Erythroblast (primary cell): Measurements from ENCODE around the gene TMEM269.

Experiments used
- DNase-seq, 2 experiments: peaks; one replicate each; lab custom pipeline; 2025; lab: John Stamatoyannopoulos, UW
- GATA1 ChIP-seq: IDR thresholded peaks from 2 replicates; pipeline ENCODE4 v1.6.1; 2011; ENCODE audit warnings: low read depth, mild to moderate bottlenecking, control low read depth, low read length, moderate library complexity
- POLR2A ChIP-seq: IDR thresholded peaks from 2 replicates; pipeline ENCODE4 v1.6.1; 2011; ENCODE audit warnings: mild to moderate bottlenecking, low read length

TMEM269 gene

DNA sequence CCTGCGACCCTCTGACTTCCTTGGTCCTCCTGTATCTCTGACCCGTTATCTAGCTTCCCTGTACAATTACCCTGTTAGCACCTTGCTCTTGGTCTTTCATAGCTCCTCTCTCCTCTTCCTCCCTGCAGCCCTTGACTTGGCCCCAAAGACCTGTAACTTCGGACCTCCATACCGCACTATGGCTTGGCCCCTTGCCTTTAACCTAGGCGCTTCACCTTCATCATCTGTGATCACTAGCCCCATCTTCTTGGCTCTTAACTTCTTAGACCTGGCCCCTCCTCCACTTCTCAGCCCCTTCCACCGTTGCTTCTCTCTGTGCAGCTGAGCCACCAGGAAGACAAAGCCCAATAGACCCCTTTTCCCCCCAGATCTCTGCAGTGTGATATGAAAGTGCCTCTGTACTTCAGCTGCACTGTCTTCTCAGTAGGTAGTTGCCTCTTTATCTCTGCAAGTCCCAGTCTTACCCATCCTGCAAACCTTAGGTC is 62.4 kb downstream of the TMEM269 start:
- TF ChIP-seq GATA1 (no peak), POLR2A (no peak)
- DNase-seq, result no peak

DNA sequence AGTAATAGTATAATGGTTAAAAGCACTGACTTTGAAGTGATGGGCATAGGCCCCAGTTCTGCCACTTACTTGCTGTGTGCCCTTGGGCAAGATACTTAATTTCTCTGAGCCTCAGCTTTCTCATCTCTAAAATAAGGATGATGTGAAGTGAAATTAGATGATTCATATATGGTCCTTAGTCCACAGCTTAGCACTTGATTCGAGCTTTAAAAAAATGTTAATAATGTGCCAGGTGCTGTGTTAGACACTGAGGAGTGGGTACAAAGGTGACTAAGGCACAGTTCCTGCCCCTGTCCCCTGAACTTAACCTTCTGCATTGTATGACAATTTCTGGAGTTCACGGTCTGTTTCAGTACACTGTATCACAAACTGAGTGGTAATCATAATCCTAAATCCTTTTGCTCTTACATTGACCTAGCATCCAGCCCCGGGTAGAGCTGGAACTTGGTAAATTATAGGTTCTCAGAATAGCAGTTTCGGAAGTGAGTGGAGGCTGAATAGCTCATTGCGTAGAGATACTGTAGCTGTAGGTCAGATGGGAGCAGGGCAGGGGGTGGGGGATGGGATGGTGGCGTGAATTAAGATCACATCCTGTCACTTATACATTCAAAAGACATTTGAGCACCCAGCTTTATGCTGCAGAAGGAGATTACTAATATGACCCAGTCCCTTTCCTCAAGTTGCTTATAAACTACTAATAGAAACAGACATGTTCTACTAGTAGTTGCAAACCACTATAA is 63.1 kb downstream of the TMEM269 start:
- DNase-seq, result no peak
- TF ChIP-seq POLR2A, result no peak
- TF ChIP-seq GATA1, result no peak

- DNase-seq, result no peak
- no peak for TF ChIP-seq GATA1
- TF ChIP-seq POLR2A, result no peak
These were observed 64.2 kb downstream of the TMEM269 start for GRCh38 chr1:42848823-42849537.

DNA sequence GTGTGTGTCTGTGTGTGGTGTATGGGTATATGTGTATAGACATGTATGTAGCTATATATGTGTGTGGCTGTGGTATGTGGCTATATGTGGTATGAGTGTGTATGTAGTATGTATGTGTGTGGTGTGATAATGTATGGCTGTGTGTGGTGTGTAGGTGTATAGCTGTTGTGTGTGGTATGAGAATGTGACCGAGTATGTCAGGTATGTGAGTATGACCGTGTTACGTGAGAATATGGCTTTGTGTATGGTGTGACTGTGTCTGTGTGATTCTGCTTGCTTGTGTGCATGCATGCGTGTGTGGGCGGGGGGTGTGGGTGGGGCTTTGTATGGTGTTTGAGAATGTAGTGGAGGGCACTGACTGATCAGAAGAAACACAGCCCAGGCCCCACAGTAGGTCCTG is 65.2 kb downstream of the TMEM269 start:
- no peak for DNase-seq
- TF ChIP-seq POLR2A, result no peak
- TF ChIP-seq GATA1, result no peak
